K562 (cell line): Measurements from ENCODE around the gene LGALS16. TPM values are rescaled to one million over a fixed set of nuclear protein-coding genes. Genes with fewer than 3 reads are reported as not detected.

Source experiments
- FOXJ2 ChIP-seq: fragments of 200-800 bp; sonication (Bioruptor generic); IDR thresholded peaks from 2 replicates; pipeline ENCODE4 v1.6.1; 2016; ENCODE audit warnings: missing genetic modification characterization, missing compliant biosample characterization
- HSF4 ChIP-seq: fragments of 250-450 bp; sonication (Bioruptor Pico); IDR thresholded peaks from 2 replicates; pipeline ENCODE4 v2.1.2; 2022; ENCODE audit warnings: mild to moderate bottlenecking, moderate library complexity, borderline replicate concordance
- KAT8 ChIP-seq: fragments of 450-650 bp; IDR thresholded peaks from 2 replicates; pipeline ENCODE4 v1.6.1; 2016; ENCODE audit warnings: low read depth, mild to moderate bottlenecking
- MIER1 ChIP-seq: fragments of 450-650 bp; IDR thresholded peaks from 2 replicates; pipeline ENCODE4 v1.6.1; 2016; ENCODE audit warnings: antibody characterized with exemption, mild to moderate bottlenecking, low read depth
- MLLT1 ChIP-seq, 2 experiments: fragments of 450-650 bp; IDR thresholded peaks; 2 replicates each; pipeline ENCODE4 v1.6.1; 2016
- TARDBP ChIP-seq: fragments of 450-650 bp; IDR thresholded peaks from 2 replicates; pipeline ENCODE4 v1.6.1; 2016
- THRAP3 ChIP-seq: fragments of 450-650 bp; IDR thresholded peaks from 2 replicates; pipeline ENCODE4 v1.6.1; 2016; ENCODE audit warnings: mild to moderate bottlenecking, inconsistent platforms, borderline replicate concordance
- ZNF175 ChIP-seq: fragments of 200-800 bp; sonication (Bioruptor generic); IDR thresholded peaks from 2 replicates; pipeline ENCODE4 v1.6.1; 2016; ENCODE audit warnings: low read depth, mild to moderate bottlenecking, missing genetic modification characterization, missing compliant biosample characterization
- ZNF232 ChIP-seq: sonication (generic); formaldehyde crosslinking; IDR thresholded peaks from 2 replicates; pipeline ENCODE4 v1.8.0; 2022; ENCODE audit warnings: mild to moderate bottlenecking, missing genetic modification reagents
- polyA plus RNA-seq, 8 experiments: library from polyadenylated mRNA; depleted of rRNA in 4 of 8; stranded (reverse) in 5 of 8; unstranded in 3 of 8; fragments of >200 nt; fragmentation: Nextera tagmentation in 2 of 8; fragmentation: Illumina TruSeq in 1 of 8; extraction: Ambion mirVana in 2 of 8; extraction: Trizol in 1 of 8; gene quantifications; 2 replicates each; pipeline versions ENCODE4 v1.2.1 to v1.2.3, GENCODE V29; 2011 to 2014; ENCODE audit warnings: inconsistent platforms in 1 of 8, missing spikeins in 1 of 8
- total RNA-seq, 7 experiments: library from RNA; depleted of rRNA in 6 of 7; stranded (reverse); fragments of >200 nt in 6 of 7; fragmentation: Illumina TruSeq in 2 of 7; extraction: Trizol in 2 of 7; gene quantifications; 2 replicates each; pipeline versions ENCODE4 v1.2.1 to v1.2.3, GENCODE V29; 2011 to 2021; ENCODE audit warnings: low replicate concordance in 1 of 7
- TF ChIP-seq, protein P1 (sequence below): fragments of 250-450 bp; sonication (Bioruptor Pico); IDR thresholded peaks from 2 replicates; pipeline ENCODE4 v1.5.0; 2020; ENCODE audit warnings: mild to moderate bottlenecking, borderline replicate concordance

Gene LGALS16
- total and polyA plus RNA-seq, 9 of the 15 experiments (the other 6 are each of a cell fraction or from before 2014, with no cell fraction given): not detected

GRCh38 chr19:39701291-39701690, 45.6 kb downstream of the LGALS16 start (continued):
- TF ChIP-seq FOXJ2 (tag): no peak
- no peak for TF ChIP-seq TARDBP
- TF ChIP-seq MLLT1 (IDR thresholded peaks at IDR 0.05): no peak
- no peak for TF ChIP-seq ZNF232 (CRISPR knock-in tag)
- no peak for TF ChIP-seq KAT8
- TF ChIP-seq ZNF175 (CRISPR knock-in tag): no peak
- TF ChIP-seq THRAP3: no peak
- TF ChIP-seq HSF4 (CRISPR knock-in tag): no peak
- TF ChIP-seq, protein P1, sequence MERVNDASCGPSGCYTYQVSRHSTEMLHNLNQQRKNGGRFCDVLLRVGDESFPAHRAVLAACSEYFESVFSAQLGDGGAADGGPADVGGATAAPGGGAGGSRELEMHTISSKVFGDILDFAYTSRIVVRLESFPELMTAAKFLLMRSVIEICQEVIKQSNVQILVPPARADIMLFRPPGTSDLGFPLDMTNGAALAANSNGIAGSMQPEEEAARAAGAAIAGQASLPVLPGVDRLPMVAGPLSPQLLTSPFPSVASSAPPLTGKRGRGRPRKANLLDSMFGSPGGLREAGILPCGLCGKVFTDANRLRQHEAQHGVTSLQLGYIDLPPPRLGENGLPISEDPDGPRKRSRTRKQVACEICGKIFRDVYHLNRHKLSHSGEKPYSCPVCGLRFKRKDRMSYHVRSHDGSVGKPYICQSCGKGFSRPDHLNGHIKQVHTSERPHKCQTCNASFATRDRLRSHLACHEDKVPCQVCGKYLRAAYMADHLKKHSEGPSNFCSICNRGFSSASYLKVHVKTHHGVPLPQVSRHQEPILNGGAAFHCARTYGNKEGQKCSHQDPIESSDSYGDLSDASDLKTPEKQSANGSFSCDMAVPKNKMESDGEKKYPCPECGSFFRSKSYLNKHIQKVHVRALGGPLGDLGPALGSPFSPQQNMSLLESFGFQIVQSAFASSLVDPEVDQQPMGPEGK: no peak
- TF ChIP-seq MIER1: no peak
